Keratinocyte (primary cell): ENCODE measurements around the gene MBNL2.

Experiments
- CTCF ChIP-seq, 3 experiments: IDR thresholded peaks in 1 of 3; conservative IDR thresholded peaks in 1 of 3; optimal IDR thresholded peaks in 1 of 3; 2 replicates in 2 of 3; 3 replicates in 1 of 3; pipeline versions ENCODE3 to v1.5.1; 2011; ENCODE audit warnings: low read length in 3 of 3, mild to moderate bottlenecking in 3 of 3, moderate library complexity in 2 of 3, control low read depth in 1 of 3, inconsistent platforms in 1 of 3; ENCODE audit not compliant: insufficient read depth in 2 of 3; ENCODE audit errors: extremely low read depth in 1 of 3
- EZH2 ChIP-seq: IDR thresholded peaks from one replicate; pipeline ENCODE4 v1.6.1; 2012; ENCODE audit warnings: inconsistent platforms, mild to moderate bottlenecking, low read length, moderate library complexity

GRCh38 chr13:97235549-97236231 is 13.6 kb downstream of the MBNL2 start:
- no peak for TF ChIP-seq CTCF (optimal IDR thresholded peaks at IDR 0.05 in 1 of 3, IDR thresholded peaks at IDR 0.05 in 1 of 3, conservative IDR thresholded peaks at IDR 0.05 in 1 of 3; ENCODE audit: extremely low read depth in 1 of 3, insufficient read depth in 2 of 3, low read length in 3 of 3)
- no peak for TF ChIP-seq EZH2
